PFSK-1 (cell line): Measurements from ENCODE around the gene NNAT.

Experiments used
- FOXP2 ChIP-seq: optimal IDR thresholded peaks from 2 replicates; pipeline ENCODE3; 2011; ENCODE audit warnings: borderline replicate concordance, control low read depth, inconsistent platforms; ENCODE audit not compliant: insufficient read depth; ENCODE audit errors: extremely low read length, extremely low read depth
- POLR2AphosphoS5 ChIP-seq: IDR thresholded peaks from 2 replicates; pipeline ENCODE4 v1.6.1; 2012; ENCODE audit warnings: low read depth, mild to moderate bottlenecking, control low read depth, low read length, moderate library complexity
- SIN3A ChIP-seq: IDR thresholded peaks from 2 replicates; pipeline ENCODE4 v1.6.1; 2012; ENCODE audit warnings: mild to moderate bottlenecking, low read length, moderate library complexity, borderline replicate concordance; ENCODE audit not compliant: insufficient read depth
- TAF1 ChIP-seq: IDR thresholded peaks from 2 replicates; pipeline ENCODE4 v1.6.1; 2012; ENCODE audit warnings: low read length, control low read depth, borderline replicate concordance; ENCODE audit not compliant: insufficient read depth
- TF ChIP-seq, protein P1 (sequence below), 2 experiments: IDR thresholded peaks; 2 replicates each; pipeline versions ENCODE4 v1.6.1 to v1.8.0; 2011 to 2012; ENCODE audit warnings: low read depth in 2 of 2, low read length in 2 of 2, control low read depth in 1 of 2, inconsistent platforms in 1 of 2, mild to moderate bottlenecking in 1 of 2, moderate library complexity in 1 of 2; ENCODE audit not compliant: insufficient read depth in 1 of 2

NNAT gene

DNA sequence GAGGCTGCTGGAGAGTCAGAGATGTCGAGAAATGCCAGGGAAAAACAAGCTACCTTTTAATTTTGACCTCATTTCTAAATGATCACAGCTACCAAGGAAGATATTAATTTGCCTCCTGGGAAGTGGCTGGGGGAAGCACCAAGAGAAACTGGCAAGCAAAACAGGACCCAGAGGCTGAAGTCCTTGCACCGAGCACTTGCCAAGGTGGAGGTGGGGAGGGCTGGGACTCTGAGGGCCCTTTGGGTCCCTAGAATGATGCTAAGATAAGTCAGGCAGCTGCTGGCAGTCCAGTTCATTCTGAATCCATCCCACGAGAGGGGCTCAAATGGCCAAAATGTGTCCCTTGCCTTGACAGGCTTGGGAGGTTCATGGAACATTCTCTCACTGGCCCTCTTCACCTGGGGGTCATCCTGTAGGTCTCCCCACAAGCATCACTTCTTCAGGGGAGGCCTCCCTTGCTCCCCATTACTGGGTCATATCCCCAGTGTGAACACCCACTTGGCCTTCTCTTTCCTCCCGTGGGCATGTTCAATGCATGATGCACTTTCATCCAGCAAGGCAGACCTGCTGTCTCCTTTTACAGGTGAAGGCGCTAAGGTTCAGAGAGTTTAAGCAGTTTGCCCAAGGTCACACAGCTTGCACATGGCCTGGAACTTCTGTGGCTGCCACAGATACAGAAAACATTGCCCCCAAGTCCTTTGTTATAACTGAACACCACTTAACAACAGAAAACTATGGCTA lies 45.7 kb downstream of the NNAT start:
- TF ChIP-seq POLR2AphosphoS5, result no peak
- no peak for TF ChIP-seq SIN3A
- no peak for TF ChIP-seq TAF1
- TF ChIP-seq, protein P1, sequence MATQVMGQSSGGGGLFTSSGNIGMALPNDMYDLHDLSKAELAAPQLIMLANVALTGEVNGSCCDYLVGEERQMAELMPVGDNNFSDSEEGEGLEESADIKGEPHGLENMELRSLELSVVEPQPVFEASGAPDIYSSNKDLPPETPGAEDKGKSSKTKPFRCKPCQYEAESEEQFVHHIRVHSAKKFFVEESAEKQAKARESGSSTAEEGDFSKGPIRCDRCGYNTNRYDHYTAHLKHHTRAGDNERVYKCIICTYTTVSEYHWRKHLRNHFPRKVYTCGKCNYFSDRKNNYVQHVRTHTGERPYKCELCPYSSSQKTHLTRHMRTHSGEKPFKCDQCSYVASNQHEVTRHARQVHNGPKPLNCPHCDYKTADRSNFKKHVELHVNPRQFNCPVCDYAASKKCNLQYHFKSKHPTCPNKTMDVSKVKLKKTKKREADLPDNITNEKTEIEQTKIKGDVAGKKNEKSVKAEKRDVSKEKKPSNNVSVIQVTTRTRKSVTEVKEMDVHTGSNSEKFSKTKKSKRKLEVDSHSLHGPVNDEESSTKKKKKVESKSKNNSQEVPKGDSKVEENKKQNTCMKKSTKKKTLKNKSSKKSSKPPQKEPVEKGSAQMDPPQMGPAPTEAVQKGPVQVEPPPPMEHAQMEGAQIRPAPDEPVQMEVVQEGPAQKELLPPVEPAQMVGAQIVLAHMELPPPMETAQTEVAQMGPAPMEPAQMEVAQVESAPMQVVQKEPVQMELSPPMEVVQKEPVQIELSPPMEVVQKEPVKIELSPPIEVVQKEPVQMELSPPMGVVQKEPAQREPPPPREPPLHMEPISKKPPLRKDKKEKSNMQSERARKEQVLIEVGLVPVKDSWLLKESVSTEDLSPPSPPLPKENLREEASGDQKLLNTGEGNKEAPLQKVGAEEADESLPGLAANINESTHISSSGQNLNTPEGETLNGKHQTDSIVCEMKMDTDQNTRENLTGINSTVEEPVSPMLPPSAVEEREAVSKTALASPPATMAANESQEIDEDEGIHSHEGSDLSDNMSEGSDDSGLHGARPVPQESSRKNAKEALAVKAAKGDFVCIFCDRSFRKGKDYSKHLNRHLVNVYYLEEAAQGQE (IDR thresholded peaks at IDR 0.05; ENCODE audit: insufficient read depth in 1 of 2, low read depth in 2 of 2, low read length in 2 of 2), result no peak
- no peak for TF ChIP-seq FOXP2

DNA sequence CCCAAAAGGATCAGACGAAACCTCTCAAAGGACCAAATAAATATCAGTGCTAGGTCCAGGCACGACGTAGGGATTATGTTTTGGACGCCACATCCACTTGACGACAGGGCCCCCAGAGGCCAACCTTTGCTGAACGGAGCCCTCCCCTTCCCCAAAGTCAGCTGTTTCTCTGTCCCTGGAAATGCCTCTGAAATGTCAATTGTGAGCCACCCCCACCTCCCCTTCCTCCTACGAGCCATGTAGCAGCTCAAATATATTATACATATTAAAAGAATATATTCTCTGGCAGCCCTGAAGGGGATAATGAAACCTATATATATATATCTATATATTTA lies 46.2 kb downstream of the NNAT start:
- TF ChIP-seq SIN3A (no peak), FOXP2 (no peak), TAF1 (no peak), POLR2AphosphoS5 (no peak)
- TF ChIP-seq, protein P1 (IDR thresholded peaks at IDR 0.05; ENCODE audit: insufficient read depth in 1 of 2, low read depth in 2 of 2, low read length in 2 of 2), result no peak

DNA sequence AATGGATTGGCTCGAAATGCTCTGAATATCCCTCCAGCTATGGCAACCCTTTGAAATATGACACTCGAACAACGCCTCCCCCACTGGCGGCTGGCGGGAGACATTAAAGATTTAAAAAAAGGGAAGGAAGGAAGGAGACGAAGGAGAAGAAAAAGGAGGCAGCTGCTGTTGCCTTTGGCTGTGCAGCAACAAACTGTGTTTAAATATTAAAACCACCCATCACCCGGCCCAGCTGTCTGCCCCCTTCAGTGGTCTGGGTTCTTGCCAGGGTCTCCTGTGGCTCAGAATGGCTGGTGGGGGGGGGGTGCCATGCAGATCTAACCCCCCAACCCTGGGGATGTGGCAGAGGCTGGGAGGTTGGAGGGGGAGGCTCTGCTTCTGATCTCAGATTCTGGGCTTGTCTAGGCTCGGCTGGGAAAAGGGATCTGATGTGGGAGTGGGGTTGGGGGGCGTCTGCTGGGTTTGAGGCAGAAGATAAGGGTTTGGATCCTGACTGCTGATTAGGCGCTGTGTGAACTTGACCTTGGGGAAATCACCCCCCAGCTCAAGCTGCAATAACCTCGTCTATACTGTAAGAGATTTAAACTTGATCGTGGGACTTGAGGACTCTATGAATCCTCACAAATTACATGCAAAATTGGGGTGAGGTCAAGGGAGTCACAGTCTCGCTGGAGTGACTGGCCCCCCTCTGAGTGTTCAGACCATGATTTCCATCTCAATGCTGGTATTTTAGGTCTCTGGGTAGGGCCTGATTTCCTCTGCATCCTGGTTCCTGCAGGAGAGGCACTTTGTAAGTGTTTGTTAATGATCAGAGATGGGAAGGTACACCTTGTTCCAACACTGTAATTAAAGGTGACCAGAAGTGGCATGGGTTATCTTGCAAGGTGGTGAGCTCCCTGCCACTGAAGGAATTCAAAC lies 46.9 kb downstream of the NNAT start:
- TF ChIP-seq POLR2AphosphoS5, result no peak
- TF ChIP-seq FOXP2, result no peak
- no peak for TF ChIP-seq SIN3A
- no peak for TF ChIP-seq TAF1
- TF ChIP-seq, protein P1 (IDR thresholded peaks at IDR 0.05; ENCODE audit: insufficient read depth in 1 of 2, low read depth in 2 of 2, low read length in 2 of 2), result no peak

DNA sequence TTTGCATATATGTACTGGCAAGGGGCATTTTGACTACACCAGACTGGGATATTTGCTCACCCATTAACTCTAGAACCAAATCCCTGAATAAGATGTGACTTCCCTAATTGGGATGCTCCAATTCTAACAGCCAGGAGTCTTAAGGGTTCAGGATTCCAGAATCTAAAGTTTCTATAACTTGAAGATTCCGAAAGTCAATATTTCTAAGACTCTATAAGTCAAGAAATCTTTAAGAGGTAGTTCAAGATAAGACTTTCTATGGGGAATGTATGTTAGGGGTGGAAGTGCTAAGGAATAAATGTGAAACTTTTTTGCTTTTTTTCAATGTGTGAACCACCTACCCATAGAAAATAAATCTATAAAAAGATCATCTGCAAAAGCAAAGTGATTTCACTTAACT lies 49.4 kb downstream of the NNAT start:
- TF ChIP-seq FOXP2, result no peak
- TF ChIP-seq, protein P1 (IDR thresholded peaks at IDR 0.05; ENCODE audit: insufficient read depth in 1 of 2, low read depth in 2 of 2, low read length in 2 of 2), result no peak
- TF ChIP-seq POLR2AphosphoS5, result no peak
- TF ChIP-seq SIN3A, result no peak
- TF ChIP-seq TAF1, result no peak
